Spleen (tissue), 7 donors: ENCODE measurements around the gene XYLT1.

Experiments used
- CTCF ChIP-seq, 11 experiments: fragments of 200-600 bp in 7 of 11; fragments of 450-650 bp in 4 of 11; sonication (generic) in 4 of 11; IDR thresholded peaks in 8 of 11; conservative IDR thresholded peaks in 3 of 11; 1 replicate in 7 of 11; 2 replicates in 4 of 11; pipeline versions ENCODE4 v1.4.0 to v1.8.0; 2016 to 2021; ENCODE audit warnings: antibody characterized with exemption in 11 of 11, inconsistent platforms in 4 of 11, mild to moderate bottlenecking in 1 of 11
- POLR2A ChIP-seq, 3 donors: fragments of 450-650 bp; IDR thresholded peaks; one replicate each; pipeline ENCODE4 v1.5.1; 2017; ENCODE audit warnings: antibody characterized with exemption in 3 of 3, mild to moderate bottlenecking in 1 of 3
- POLR2AphosphoS5 ChIP-seq, 3 donors: sonication (generic); formaldehyde crosslinking; IDR thresholded peaks; one replicate each; pipeline ENCODE4 v1.5.1; 2017; ENCODE audit warnings: antibody characterized with exemption in 3 of 3
- donor health status: DM: no; HTN: no; CAD: no; lungs with moderate emphysema.
- donor health status: DM: no; HTN: no; CAD: no.
- donor health status: DM: no; HTN: no; CAD: no.

- TF ChIP-seq CTCF (IDR thresholded peaks at IDR 0.05 in 8 of 11, conservative IDR thresholded peaks at IDR 0.05 in 3 of 11) (no peak), POLR2AphosphoS5 (IDR thresholded peaks at IDR 0.05) (no peak), POLR2A (IDR thresholded peaks at IDR 0.05) (no peak)
Observed at GRCh38 chr16:17426451-17426850, 44.3 kb downstream of the XYLT1 start.
